T-helper 9 cell (primary cell): ENCODE data around the gene KRT26.
"Not testable (repeated sequence)": the region's sequence is repeated elsewhere in the genome, so short reads cannot be mapped to it uniquely, and the experiment has no call there.

ENCODE experiments used
- DNase-seq: peaks from one replicate; pipeline ENCODE4 v3.0.0-alpha.2; 2020

The KRT26 gene

GRCh38 chr17:40793832-40794231, 21.8 kb upstream of the KRT26 start:
- no peak for DNase-seq

DNA sequence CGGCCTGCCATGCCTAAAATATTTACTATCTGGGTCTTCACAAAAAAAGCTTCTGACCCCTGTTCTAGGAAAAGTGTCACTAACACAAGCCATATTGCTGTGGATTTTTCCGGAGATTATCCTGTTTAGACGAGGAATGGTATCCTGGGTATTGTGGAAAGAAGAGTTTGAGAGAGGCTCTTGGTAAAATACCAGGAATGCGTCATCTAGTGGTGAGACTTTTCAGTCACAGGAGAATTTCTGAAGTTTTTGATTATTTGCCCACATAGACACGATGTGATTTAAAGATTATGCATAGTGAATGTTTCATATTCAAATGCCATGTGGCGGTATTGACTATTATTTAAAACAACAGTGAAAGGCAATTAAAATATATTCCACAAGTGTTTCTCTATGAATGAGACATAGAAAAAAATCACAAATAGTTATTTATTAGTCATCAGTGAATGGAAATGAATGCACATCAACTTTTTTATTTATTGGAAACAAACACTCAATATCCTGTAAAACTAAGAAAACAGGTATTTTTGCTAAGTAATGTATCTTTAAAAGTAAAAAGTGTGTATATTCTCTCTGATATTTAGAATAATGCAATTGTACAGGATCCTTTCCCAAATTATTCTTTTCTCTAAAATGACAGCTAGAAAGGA, 19.9 kb upstream of the KRT26 start:
- DNase-seq, result no peak

DNA sequence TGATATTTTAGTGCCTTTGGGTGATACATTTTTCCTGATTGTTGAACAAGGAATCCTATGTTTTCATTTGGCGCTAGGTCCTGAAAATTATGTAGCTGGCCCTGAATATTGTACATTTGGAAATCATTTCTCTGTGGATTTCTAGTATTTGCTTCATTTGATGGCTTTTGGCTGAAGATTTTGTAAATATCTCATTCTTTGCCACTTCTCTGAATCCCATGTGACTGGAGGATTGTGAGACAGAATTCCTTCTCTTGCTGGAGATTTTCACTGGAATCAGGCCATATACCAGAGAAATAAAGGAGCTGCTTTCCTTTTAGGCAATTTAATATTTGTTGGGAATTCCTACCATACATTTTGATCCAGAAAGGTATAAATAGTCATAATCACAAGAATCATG, 19.1 kb upstream of the KRT26 start:
- no peak for DNase-seq

DNA sequence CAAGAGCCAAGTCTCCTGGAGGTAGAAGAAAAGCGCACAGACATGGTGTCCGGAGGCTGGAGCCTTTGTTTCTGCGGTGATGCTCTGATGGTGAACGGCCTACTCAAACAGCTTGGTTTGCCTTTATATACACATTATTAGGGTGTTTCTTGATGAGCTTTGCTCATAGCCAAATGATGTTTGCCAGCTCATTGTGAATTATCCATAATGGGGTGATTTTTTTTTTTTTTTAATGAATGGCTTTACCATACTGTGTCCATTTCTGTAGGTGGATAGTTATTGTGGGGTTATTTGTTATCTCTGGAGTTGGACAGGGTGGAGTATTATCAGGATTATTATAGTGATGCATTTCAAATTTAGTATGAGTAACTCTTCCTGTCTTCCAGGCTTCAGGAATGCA, 10.4 kb upstream of the KRT26 start, which contains the start of gene KRT27:
Gene KRT27, minus strand, starts transcription at position 101 of the 400 bp plus-strand sequence. Its CDS starts 57 bp downstream, at position 44.
- DNase-seq, result no peak

- DNase-seq, result no peak
These were observed 7.3 kb upstream of the KRT26 start for GRCh38 chr17:40779181-40779909.

- no peak for DNase-seq
These were observed 6.5 kb upstream of the KRT26 start for GRCh38 chr17:40778461-40778860.

DNA sequence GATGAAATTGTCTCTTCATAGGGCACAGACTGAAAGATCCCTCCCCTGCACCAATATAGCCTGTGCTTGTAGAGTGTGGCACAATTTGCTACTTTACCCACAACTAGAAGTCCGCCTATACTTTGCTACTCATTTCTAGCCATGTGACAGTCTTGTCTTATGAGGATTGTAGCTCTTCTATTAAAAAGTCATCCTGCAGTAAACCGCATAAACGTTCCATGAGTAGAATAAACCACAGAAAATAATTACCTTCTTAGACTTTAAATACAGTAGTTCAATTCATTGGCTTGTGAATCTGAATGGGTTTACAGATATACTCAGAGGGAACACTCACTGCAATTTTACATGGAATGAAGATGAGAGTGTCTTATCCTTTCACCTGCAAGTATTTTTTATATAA, 6.0 kb upstream of the KRT26 start:
- DNase-seq, result no peak

GRCh38 chr17:40777459-40777858, 5.5 kb upstream of the KRT26 start:
- no peak for DNase-seq

- DNase-seq, result no peak
These were observed 3.9 kb upstream of the KRT26 start for GRCh38 chr17:40775945-40776344.

DNA sequence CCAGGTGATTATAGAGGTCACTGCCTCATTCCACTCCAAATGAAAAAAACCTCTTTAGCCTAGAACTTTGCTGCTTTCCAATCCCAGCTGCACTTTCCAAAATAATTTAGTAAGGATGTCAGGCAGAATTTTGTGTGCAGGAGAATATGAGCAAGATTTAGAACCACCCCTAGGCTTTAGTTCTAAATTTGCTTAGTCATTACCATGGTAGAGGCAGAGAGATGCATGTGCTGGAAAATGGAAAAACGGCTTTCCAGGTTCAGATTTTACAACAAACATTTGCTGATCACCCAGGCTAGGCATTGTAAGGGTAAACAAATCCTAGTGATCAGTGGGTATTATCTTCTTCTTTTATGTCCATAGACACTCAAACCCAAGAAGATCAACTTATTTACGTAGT, 6.3 kb downstream of the KRT26 start:
- DNase-seq, result no peak

DNA sequence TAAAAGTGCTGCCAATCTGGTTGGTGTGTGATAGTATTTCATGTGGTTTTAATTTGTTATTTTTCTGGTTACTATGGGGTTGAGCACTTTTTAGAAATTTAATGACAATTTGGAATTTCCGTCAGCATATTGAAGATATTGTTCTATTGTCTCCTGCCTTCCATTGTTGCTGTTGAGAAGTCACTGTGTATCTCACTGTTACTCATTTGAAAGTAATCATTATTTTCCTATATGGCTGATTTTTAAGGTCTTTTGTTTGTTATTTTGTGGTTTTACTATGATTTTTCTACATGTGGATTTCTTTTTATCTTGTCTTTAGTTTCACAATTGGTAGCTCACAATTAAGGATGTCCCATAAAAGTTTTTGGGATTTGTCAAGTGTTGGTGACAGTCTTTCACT, 8.2 kb downstream of the KRT26 start:
- DNase-seq, result no peak

- DNase-seq, result no peak
These were observed 11.6 kb downstream of the KRT26 start for GRCh38 chr17:40760105-40761016.

DNA sequence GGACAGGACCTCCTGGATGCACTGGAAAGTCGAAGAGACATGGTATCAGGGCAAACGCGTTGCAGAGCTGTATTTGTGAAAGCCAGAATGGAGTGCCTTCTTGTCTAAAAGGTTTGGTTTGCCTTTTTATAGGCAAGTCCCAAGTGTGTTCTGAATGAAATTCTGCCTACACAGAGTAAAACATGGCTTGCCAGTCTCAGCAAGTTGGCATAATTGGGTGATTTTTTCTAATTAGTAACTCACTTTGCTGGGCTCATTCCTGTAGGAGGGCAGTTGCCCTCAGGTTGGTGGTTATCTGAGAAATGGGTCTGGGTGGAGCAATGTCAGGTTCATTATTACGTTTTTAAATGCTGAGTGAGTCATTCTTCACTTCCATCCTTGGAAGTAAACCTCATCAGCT, 16.8 kb downstream of the KRT26 start, which contains the start of gene KRT25:
Gene KRT25, minus strand, starts transcription at position 101 of the 400 bp plus-strand sequence. Its CDS starts 60 bp downstream, at position 41.
- DNase-seq, result no peak

DNA sequence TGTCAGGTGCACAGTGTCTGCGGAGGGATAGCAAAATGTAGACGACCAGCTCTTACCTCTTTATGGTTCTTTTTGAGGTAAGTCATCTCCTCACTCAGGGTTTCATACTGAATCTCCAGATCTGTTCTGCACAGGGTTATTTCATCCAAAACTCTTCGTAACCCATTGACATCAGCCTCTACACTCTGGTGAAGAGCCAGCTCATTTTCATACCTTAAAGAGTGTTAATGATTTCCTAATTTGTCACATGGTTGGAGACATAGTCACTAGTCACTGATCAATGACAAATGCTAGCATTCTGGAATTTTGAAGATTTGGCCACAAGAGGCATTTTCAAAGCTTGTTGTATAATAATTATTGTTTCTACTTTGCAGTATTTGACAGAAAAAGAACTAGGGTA, 18.2 kb downstream of the KRT26 start:
- no peak for DNase-seq

- no peak for DNase-seq
These were observed 20.9 kb downstream of the KRT26 start for GRCh38 chr17:40751065-40751464.

GRCh38 chr17:40750391-40750790, 21.6 kb downstream of the KRT26 start:
- DNase-seq, result no peak

- DNase-seq, result not testable (repeated sequence)
These were observed 23.3 kb downstream of the KRT26 start for GRCh38 chr17:40748666-40749065.

DNA sequence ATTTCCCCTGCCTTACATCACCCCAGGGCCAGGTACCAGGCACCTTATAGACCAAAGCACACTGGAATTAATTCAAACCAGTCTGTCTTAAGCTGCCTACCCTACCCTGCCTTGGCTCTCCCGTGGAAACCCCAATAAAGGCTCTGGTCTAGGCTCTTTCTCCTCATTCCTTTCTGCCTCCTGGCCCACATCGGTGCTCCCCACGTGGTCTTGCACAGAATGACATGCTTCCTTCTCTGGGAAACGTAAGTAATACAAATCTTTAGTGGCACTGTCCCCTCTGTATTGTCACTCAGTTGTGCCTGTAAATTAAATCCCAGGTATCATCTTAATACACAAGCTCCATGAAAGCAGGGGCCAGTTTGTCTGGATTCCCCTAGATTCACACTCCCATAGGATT, 33.4 kb downstream of the KRT26 start:
- DNase-seq, result no peak

GRCh38 chr17:40735016-40735415, 37.0 kb downstream of the KRT26 start:
- DNase-seq, result no peak

DNA sequence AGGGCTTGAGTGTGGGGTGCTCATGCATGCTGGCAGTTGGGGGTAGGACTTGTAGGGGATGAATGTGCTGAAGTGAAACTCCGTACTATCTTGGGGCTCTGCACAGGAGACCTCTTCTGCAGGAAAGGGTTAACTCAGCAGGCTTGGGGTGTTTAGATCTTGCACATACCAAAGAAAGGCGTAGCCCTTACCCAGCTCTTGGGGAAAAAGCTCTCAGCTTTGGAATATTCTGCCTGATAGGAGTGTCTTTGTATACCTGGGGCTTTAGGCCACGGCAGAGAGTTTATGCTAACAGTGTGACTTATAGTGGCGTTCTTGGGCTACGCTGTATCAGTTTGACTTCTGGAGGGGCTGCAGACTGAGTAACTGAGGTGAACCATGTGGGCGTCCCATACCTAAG, 38.0 kb downstream of the KRT26 start:
- DNase-seq, result no peak

DNA sequence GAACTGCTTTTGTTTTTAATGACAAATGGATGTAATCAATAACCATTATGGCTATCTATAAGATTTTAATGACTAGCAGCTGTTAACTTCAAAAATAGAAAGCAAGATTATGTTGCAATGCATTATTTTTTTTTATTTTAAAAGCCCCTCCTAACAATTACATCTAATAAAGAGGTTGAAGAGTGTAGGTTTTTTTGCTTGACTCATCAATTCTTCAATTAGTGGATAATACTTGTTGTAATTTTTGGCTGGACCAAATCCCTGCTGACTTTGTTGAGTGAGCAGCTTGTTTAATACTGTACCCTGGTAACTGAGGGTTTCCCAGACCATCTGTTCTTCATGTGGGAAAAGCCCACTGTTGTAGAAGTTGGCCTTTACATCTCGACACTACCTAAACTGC, 41.0 kb downstream of the KRT26 start:
- no peak for DNase-seq

DNA sequence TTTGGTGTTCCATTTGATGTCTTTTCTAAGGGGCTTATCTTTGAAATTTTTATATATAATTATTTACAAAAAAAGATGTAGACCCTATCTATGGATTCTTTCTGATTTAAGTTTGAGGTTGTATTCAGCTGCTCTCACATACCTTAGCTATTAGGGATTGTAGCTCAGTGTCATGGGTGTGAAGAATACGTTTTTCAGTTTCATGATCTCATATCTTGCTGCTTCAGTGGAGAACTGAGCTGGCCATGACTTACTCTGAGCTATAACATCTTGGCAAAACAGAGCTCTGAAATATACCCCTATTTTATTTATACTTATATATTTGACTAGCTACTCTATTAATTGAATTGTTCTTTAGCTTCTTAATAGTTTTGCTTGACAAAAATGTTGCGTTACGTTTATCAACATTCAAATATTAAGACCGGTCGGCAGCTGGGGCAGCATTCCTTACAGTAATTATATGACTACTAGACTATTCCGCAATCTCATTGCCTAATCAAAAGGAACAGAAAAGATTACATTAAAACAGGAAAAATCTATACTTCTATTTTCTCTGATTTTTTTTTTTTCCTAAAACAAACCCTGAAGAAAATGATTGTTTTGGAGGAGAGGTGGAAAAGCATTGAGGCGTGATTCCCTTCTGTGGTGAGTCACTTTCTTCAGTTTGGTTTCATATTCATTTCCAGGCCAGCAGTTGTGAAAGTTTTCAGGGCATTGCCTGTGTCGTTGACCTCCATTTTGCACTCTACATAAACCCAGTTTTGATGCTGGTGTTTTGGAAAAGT, 44.4 kb downstream of the KRT26 start:
- no peak for DNase-seq

- no peak for DNase-seq
These were observed 45.1 kb downstream of the KRT26 start for GRCh38 chr17:40726919-40727318.
